ENCODE results near the gene ZNF136. TPM values are rescaled to one million over a fixed set of nuclear protein-coding genes. Genes with fewer than 3 reads are reported as not detected.

The ZNF136 gene
- total and polyA plus RNA-seq, 2 of the 13 experiments (the other 11 are each of a cell fraction or from before 2014, with no cell fraction given) = 2.5 to 10.2 TPM

- FAIRE-seq (peak; percentile 51), ATAC-seq (peak; percentile 32), DNase-seq (ENCODE audit: low spot score) (peak; percentile 67)
- H3K36me3 ChIP-seq (replicated peaks in 1 of 2; ENCODE audit: control insufficient read depth in 1 of 2, insufficient read depth in 2 of 2, low read length in 2 of 2) = peaks cover 7 to 33% of the 10 kb centered on the region in 2 experiments
- H3K4me1 ChIP-seq (ENCODE audit: insufficient read depth, low read length) = peaks cover 23% of the 10 kb centered on the region
- no peak overlapping the region for H2AFZ ChIP-seq (ENCODE audit: low read length)
- no peak overlapping the region for H3K9ac ChIP-seq (ENCODE audit: insufficient read depth, low read depth, low read length)
- no peak overlapping the region for H3K27ac ChIP-seq (ENCODE audit: extremely low read length, insufficient read depth, low read length)
- no peaks in the 10 kb centered on the region; a peak in 1 of 5 replicates for H3K27me3 ChIP-seq (ENCODE audit: control insufficient read depth in 1 of 2, insufficient read depth in 2 of 2, low read length in 2 of 2)
- H3K79me2 ChIP-seq (ENCODE audit: insufficient read depth, low read length) = peaks cover 17% of the 10 kb centered on the region
- POLR2A ChIA-PET = interaction anchor here (0.7 to 1.5 kb wide), 2 partner anchors 78 kb away, joined by 3 to 4 read pairs; no protein-coding TSS in a partner anchor
- in situ Hi-C loops (cut with HindIII; ENCODE audit: extremely low pct_ligation_motif_present, low pct_unique_long_range_greater_than_20kb) = no loop called here
- no peak overlapping the region for H3K4me2 ChIP-seq (ENCODE audit: low read depth, low read length)
- H3K9me3 ChIP-seq (ENCODE audit: low read length) = no peaks in the 10 kb centered on the region
- intact Hi-C loops (cut with micrococcal nuclease; ENCODE audit: unreplicated experiment) = no loop called here
- 81% methylated on average over 7 of the region's 7 CpGs for WGBS (ENCODE audit: low lambda C conversion rate)
- BruUV-seq (replicated peaks) = no TSS peak
- no peak overlapping the region for H3K4me3 ChIP-seq (replicated peaks in 1 of 3; ENCODE audit: insufficient read depth in 1 of 3, low read depth in 2 of 3, low read length in 3 of 3)
- CTCF ChIA-PET (ENCODE audit: low intra/inter-chr PET ratio, low total read pairs) = interaction anchor here (1.0 to 2.6 kb wide), 5 partner anchors 46 to 256 kb away, joined by 3 to 28 read pairs (median 6); partner anchors contain the start of gene ZNF763
- no peaks in the 10 kb centered on the region for H4K20me1 ChIP-seq (ENCODE audit: insufficient read depth, low read length)
- TF ChIP-seq SIN3A (IDR thresholded peaks at IDR 0.05; ENCODE audit: borderline replicate concordance, low read depth, low read length) (no peak), ZNF615 (CRISPR knock-in tag; IDR thresholded peaks at IDR 0.05; ENCODE audit: borderline replicate concordance) (no peak), ZBTB33 (CRISPR knock-in tag; IDR thresholded peaks at IDR 0.05) (0 out of 2 replicates have a peak, but pooled peaks have one; percentile 31), MAX (IDR thresholded peaks at IDR 0.05) (peak; percentile 30; the same call in 1 of the 2 replicates), KDM6A (CRISPR knock-in tag; IDR thresholded peaks at IDR 0.05; ENCODE audit: low read depth) (peak; percentile 6; the same call in 1 of the 2 replicates), ZNF646 (CRISPR knock-in tag; IDR thresholded peaks at IDR 0.05) (no peak), REST (IDR thresholded peaks at IDR 0.05; ENCODE audit: borderline replicate concordance in 1 of 2, low read depth in 1 of 2, low read length in 2 of 2) (no peak)
Observed at GRCh38 chr19:12137221-12137940, 25.5 kb upstream of the ZNF136 start.

All from HepG2 (cell line).